Activated CD8-positive, alpha-beta memory T cell treated with anti-CD3 and anti-CD28 coated beads, Interleukin-2, amount 10 ng/mL, durations not matched to agents 7 days and 5 days (primary cell): Measurements from ENCODE around the gene IGSF10. TPM values are rescaled to one million over a fixed set of nuclear protein-coding genes. Genes with fewer than 3 reads are reported as not detected.
A peak's percentile ranks its signal among the peaks of the same experiment; 100 is the strongest.

Experiments
- ATAC-seq: fragments of 150-1000 bp; cut with Tn5 transposase; one replicate; pipeline ENCODE4 v1.10.0; 2021; ENCODE audit warnings: moderate library complexity
- CTCF ChIA-PET: fragments of 350-600 bp; sonication (Branson Sonifier 250); formaldehyde crosslinking; loops from one replicate; lab custom pipeline; 2021; ENCODE audit warnings: antibody characterized with exemption; lab: Charles Lee
- DNase-seq: peaks from one replicate; pipeline ENCODE4 v3.0.0-alpha.2; 2020
- H3K27ac Mint-ChIP-seq: one replicate; pipeline ENCODE4 v1.8.0; 2021; ENCODE audit warnings: mild to moderate bottlenecking, mixed read lengths
- H3K27me3 Mint-ChIP-seq: one replicate; pipeline ENCODE4 v1.8.0; 2021; ENCODE audit warnings: mixed read lengths
- H3K36me3 Mint-ChIP-seq: one replicate; pipeline ENCODE4 v1.8.0; 2021; ENCODE audit warnings: mild to moderate bottlenecking, mixed read lengths
- H3K4me1 Mint-ChIP-seq: one replicate; pipeline ENCODE4 v1.8.0; 2021; ENCODE audit warnings: mixed read lengths
- H3K4me3 Mint-ChIP-seq: one replicate; pipeline ENCODE4 v1.8.0; 2021; ENCODE audit warnings: mild to moderate bottlenecking, moderate library complexity, mixed read lengths
- H3K9me3 Mint-ChIP-seq: one replicate; pipeline ENCODE4 v1.8.0; 2022; ENCODE audit warnings: low read depth, mixed read lengths
- total RNA-seq, 2 experiments: library from RNA; stranded (reverse); gene quantifications; one replicate each; pipeline ENCODE4 v1.2.3, GENCODE V29; 2021

The IGSF10 gene
- total RNA-seq, 2 experiments from 2014 or later = not detected

DNA sequence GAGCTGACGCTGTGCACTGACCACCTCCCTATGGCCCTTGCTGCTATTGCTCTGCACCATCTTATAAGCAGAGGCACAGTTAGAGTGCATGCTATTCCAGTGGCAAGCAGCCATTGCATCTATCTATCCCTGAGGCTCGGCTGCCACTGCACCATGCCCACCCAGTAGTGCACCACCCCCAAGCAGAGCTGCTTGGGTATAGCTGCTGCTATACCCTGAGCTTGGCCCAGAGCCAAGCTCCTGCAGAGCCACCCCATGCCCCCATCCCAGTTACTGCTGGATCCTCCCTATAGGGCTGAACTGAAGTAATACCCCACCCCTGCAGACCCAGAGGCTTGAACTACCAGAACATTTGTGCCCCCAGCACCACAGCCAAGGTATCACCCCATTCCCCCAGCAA lies 19.6 kb upstream of the IGSF10 start:
- CTCF ChIA-PET = no interaction called here
- Mint-ChIP-seq H3K4me1 (no peaks in the 10 kb centered on the region), H3K36me3 (no peaks in the 10 kb centered on the region), H3K9me3 (no peaks in the 10 kb centered on the region), H3K4me3 (no peak overlapping the region), H3K27me3 (peaks cover 16% of the 10 kb centered on the region), H3K27ac (no peak overlapping the region)
- DNase-seq (no peak), ATAC-seq (no peak)

- CTCF ChIA-PET = interaction anchor here (1.2 kb wide), 1 partner anchor 11 kb away, joined by 4 read pairs; no protein-coding TSS in a partner anchor
- H3K4me3 Mint-ChIP-seq = no peak overlapping the region
- peaks cover 16% of the 10 kb centered on the region for H3K27me3 Mint-ChIP-seq
- H3K36me3 Mint-ChIP-seq = no peaks in the 10 kb centered on the region
- DNase-seq (no peak), ATAC-seq (no peak)
- no peaks in the 10 kb centered on the region for H3K4me1 Mint-ChIP-seq
- no peak overlapping the region for H3K27ac Mint-ChIP-seq
- no peaks in the 10 kb centered on the region for H3K9me3 Mint-ChIP-seq
Measured at GRCh38 chr3:151479452-151479851, 18.6 kb upstream of the IGSF10 start.

- DNase-seq (no peak), ATAC-seq (no peak)
- CTCF ChIA-PET = no interaction called here
- Mint-ChIP-seq H3K9me3 (no peaks in the 10 kb centered on the region), H3K27me3 (peaks cover 16% of the 10 kb centered on the region), H3K4me1 (no peaks in the 10 kb centered on the region), H3K4me3 (no peak overlapping the region), H3K36me3 (no peaks in the 10 kb centered on the region), H3K27ac (no peak overlapping the region)
Measured at GRCh38 chr3:151478335-151478697, 17.5 kb upstream of the IGSF10 start.

DNA sequence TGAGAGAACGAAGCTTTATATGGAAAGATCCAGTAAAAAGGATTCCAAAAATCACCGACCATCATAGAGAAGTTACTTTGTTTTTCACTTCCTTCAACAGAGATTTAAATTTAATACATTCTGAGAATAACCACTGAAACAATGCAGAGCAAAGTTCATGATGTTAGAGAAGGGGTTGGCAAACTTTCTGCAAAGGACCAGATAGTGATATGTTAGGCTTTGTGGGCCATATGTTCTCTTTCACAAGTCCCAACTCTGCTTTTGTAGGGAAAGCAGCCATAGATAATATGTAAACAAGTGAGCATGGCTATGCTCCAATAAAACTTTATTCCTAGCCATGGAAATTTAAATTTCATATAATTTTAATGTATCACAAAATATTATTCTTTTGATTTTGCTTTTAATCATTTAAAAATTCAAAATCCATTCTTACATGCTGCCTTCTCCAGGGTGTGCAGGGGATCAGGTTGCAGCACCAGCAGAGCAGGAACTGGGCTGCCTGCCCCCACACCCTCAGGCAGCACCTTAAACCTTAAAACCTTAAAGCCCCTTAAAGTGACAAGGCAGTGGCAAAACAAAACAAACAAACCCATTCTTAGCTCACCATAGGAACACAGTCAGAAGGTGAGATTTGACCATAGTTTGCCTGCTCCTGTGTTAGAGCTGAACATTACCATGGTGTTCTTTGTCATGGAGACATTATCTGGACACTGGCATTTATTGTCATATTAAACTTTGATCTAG lies 16.9 kb upstream of the IGSF10 start:
- ATAC-seq = no peak
- DNase-seq = no peak
- Mint-ChIP-seq H3K4me1 (no peaks in the 10 kb centered on the region), H3K27me3 (peaks cover 16% of the 10 kb centered on the region), H3K9me3 (no peaks in the 10 kb centered on the region), H3K36me3 (no peaks in the 10 kb centered on the region), H3K27ac (no peak overlapping the region), H3K4me3 (no peak overlapping the region)
- CTCF ChIA-PET = no interaction called here

- DNase-seq (no peak), ATAC-seq (no peak)
- Mint-ChIP-seq H3K27me3 (peaks cover 15% of the 10 kb centered on the region), H3K4me3 (no peak overlapping the region), H3K9me3 (no peaks in the 10 kb centered on the region), H3K36me3 (no peaks in the 10 kb centered on the region), H3K27ac (no peak overlapping the region), H3K4me1 (no peaks in the 10 kb centered on the region)
- CTCF ChIA-PET = no interaction called here
Measured at GRCh38 chr3:151476344-151477018, 15.6 kb upstream of the IGSF10 start.

GRCh38 chr3:151468284-151468917 lies 7.5 kb upstream of the IGSF10 start:
- CTCF ChIA-PET = interaction anchor here (1.0 to 3.4 kb wide), 6 partner anchors 9 to 451 kb away, joined by 3 to 11 read pairs (median 4); no protein-coding TSS in a partner anchor
- H3K4me3 Mint-ChIP-seq = no peak overlapping the region
- ATAC-seq (peak; percentile 60), DNase-seq (peak; percentile 48)
- no peaks in the 10 kb centered on the region for H3K9me3 Mint-ChIP-seq
- H3K27ac Mint-ChIP-seq = no peak overlapping the region
- peaks cover 20% of the 10 kb centered on the region for H3K27me3 Mint-ChIP-seq
- no peaks in the 10 kb centered on the region for H3K4me1 Mint-ChIP-seq
- no peaks in the 10 kb centered on the region for H3K36me3 Mint-ChIP-seq

DNA sequence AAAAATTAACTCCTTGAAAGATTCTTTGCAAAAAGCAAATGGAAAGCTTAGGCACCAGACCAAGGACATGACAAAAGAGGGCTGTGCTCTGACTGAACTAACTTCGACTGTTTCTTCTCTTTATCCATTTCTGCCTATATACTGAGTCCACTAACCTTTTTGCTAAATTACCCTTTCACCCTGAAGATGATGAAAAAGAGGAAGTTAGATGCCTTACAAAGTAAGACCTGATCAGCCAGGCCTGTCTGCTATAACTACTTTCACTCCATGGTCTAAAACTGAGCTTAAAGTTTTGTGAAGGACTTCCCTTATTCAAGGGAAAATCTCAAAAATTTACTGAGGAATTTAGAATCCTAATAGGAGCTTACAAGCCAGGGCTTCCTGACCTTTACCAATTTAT lies 6.2 kb upstream of the IGSF10 start:
- Mint-ChIP-seq H3K27me3 (peaks cover 27% of the 10 kb centered on the region), H3K36me3 (no peaks in the 10 kb centered on the region), H3K9me3 (no peaks in the 10 kb centered on the region), H3K4me3 (no peak overlapping the region), H3K4me1 (no peaks in the 10 kb centered on the region), H3K27ac (no peak overlapping the region)
- DNase-seq (no peak), ATAC-seq (no peak)
- CTCF ChIA-PET = interaction anchor here (0.9 to 3.4 kb wide), 6 partner anchors 9 to 452 kb away, joined by 3 to 11 read pairs (median 4); no protein-coding TSS in a partner anchor

GRCh38 chr3:151462991-151463390 lies 2.1 kb upstream of the IGSF10 start:
- CTCF ChIA-PET = no interaction called here
- Mint-ChIP-seq H3K9me3 (no peaks in the 10 kb centered on the region), H3K4me1 (peaks cover 4% of the 10 kb centered on the region), H3K27ac (no peak overlapping the region), H3K36me3 (no peaks in the 10 kb centered on the region), H3K27me3 (peaks cover 53% of the 10 kb centered on the region), H3K4me3 (no peak overlapping the region)
- ATAC-seq (no peak), DNase-seq (no peak)

GRCh38 chr3:151462278-151462780 lies 1.5 kb upstream of the IGSF10 start:
- Mint-ChIP-seq H3K9me3 (no peaks in the 10 kb centered on the region), H3K27ac (no peak overlapping the region), H3K27me3 (peaks cover 53% of the 10 kb centered on the region), H3K36me3 (no peaks in the 10 kb centered on the region), H3K4me1 (peaks cover 4% of the 10 kb centered on the region), H3K4me3 (no peak overlapping the region)
- ATAC-seq (no peak), DNase-seq (no peak)
- CTCF ChIA-PET = no interaction called here

DNA sequence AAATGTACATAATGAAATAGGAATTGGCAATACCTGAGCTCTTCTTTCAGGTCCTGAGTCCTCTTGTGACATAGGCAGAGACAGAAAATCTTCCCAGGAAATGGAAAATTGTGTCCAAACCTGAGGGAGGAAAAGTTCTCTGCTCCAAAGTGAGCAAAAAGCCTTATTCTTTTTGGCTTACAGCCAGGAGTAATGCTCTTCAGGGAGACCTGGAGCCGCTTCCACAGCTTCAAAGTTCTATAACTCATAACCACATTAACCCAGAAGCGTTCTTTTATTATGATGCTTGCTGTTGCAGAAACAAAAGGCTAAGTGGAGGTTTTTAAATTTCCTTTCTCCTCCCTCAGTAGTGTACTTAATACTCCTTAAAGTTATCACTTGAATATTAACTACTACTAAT lies 633 bp downstream of the IGSF10 start:
- DNase-seq = no peak
- Mint-ChIP-seq H3K9me3 (no peaks in the 10 kb centered on the region), H3K36me3 (no peaks in the 10 kb centered on the region), H3K27me3 (peaks cover 57% of the 10 kb centered on the region), H3K27ac (no peak overlapping the region), H3K4me3 (no peak overlapping the region), H3K4me1 (peaks cover 4% of the 10 kb centered on the region)
- no peak for ATAC-seq
- CTCF ChIA-PET = interaction anchor here (1.0 to 1.3 kb wide), 3 partner anchors 8 to 26 kb away, joined by 3 to 5 read pairs (median 3); no protein-coding TSS in a partner anchor

GRCh38 chr3:151459358-151459757 lies 1.5 kb downstream of the IGSF10 start:
- H3K4me1 Mint-ChIP-seq = peaks cover 4% of the 10 kb centered on the region
- CTCF ChIA-PET = interaction anchor here (1.0 kb wide), 1 partner anchor 9 kb away, joined by 3 read pairs; no protein-coding TSS in a partner anchor
- ATAC-seq = no peak

GRCh38 chr3:151456065-151456464 lies 4.8 kb downstream of the IGSF10 start:
- Mint-ChIP-seq H3K9me3 (no peaks in the 10 kb centered on the region), H3K27ac (no peak overlapping the region), H3K4me1 (peaks cover 2% of the 10 kb centered on the region), H3K36me3 (no peaks in the 10 kb centered on the region), H3K27me3 (peaks cover 40% of the 10 kb centered on the region), H3K4me3 (no peak overlapping the region)
- CTCF ChIA-PET = no interaction called here
- ATAC-seq (no peak), DNase-seq (no peak)

More at GRCh38 chr3:151459358-151459757, 1.5 kb downstream of the IGSF10 start:
- Mint-ChIP-seq H3K4me3 (no peak overlapping the region), H3K27ac (no peak overlapping the region), H3K9me3 (no peaks in the 10 kb centered on the region), H3K36me3 (no peaks in the 10 kb centered on the region), H3K27me3 (peaks cover 49% of the 10 kb centered on the region)
- DNase-seq = no peak

GRCh38 chr3:151452841-151453240 lies 8.0 kb downstream of the IGSF10 start:
- DNase-seq (no peak), ATAC-seq (no peak)
- H3K9me3 Mint-ChIP-seq = no peaks in the 10 kb centered on the region
- CTCF ChIA-PET = no interaction called here
- no peaks in the 10 kb centered on the region for H3K36me3 Mint-ChIP-seq
- H3K27me3 Mint-ChIP-seq = peaks cover 31% of the 10 kb centered on the region
- no peak overlapping the region for H3K4me3 Mint-ChIP-seq
- H3K4me1 Mint-ChIP-seq = no peaks in the 10 kb centered on the region
- H3K27ac Mint-ChIP-seq = no peak overlapping the region
